ENCODE results near the gene ETS1.

DNA sequence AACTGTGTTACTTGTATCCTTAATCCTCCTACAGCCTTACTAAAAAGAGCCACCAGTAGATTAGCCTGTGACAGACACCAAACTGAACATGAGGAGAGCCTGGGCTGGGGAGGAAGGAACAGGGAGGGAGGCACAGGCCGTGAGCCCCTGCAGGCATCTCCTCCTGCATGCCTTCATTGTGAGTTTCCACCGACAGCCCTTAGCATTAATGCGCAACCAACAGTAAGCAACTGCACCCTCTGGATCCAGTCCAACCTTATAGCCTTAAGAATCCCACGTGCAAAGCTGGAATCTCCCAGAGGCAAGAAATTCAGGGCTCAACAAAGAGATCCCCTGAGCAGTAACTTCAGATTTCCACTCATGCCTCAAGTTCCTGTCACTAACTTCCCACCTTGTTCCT, 84.6 kb downstream of the ETS1 start:
- TF ChIP-seq TCF12 (IDR thresholded peaks at IDR 0.05; ENCODE audit: low read depth) = no peak
- no peak for TF ChIP-seq TEAD4 (IDR thresholded peaks at IDR 0.05)
- no peak for TF ChIP-seq CEBPB (IDR thresholded peaks at IDR 0.05)
- TF ChIP-seq YY1 (IDR thresholded peaks at IDR 0.05; ENCODE audit: low read depth) = no peak
- TF ChIP-seq EGR1 (IDR thresholded peaks at IDR 0.05) = no peak
- no peak for TF ChIP-seq FOXM1 (IDR thresholded peaks at IDR 0.05; ENCODE audit: borderline replicate concordance, low read depth)
- no peak for TF ChIP-seq NFIC (IDR thresholded peaks at IDR 0.05)
- TF ChIP-seq TAF1 (IDR thresholded peaks at IDR 0.05; ENCODE audit: low read depth) = no peak
- no peak for TF ChIP-seq REST (IDR thresholded peaks at IDR 0.05; ENCODE audit: low read depth)
- TF ChIP-seq ZBTB7A (IDR thresholded peaks at IDR 0.05; ENCODE audit: low read depth) = no peak

All from Ishikawa (cell line).